B cell (primary cell): ENCODE data around the gene ATP5MC3. TPM values are rescaled to one million over a fixed set of nuclear protein-coding genes. Genes with fewer than 3 reads are reported as not detected.
A peak's percentile ranks its signal among the peaks of the same experiment; 100 is the strongest.

Source experiments
- ATAC-seq: fragments of 200-7000 bp; cut with Tn5 transposase; one replicate; pipeline ENCODE4 v1.10.0; 2021; ENCODE audit warnings: low read depth, mild to moderate bottlenecking, moderate number of reproducible peaks, moderate library complexity
- CTCF ChIA-PET: fragments of 350-600 bp; sonication (Branson Sonifier 250); formaldehyde crosslinking; loops from one replicate; lab custom pipeline; 2021; ENCODE audit warnings: antibody characterized with exemption, inconsistent platforms; lab: Charles Lee
- POLR2A ChIA-PET: fragments of 350-600 bp; sonication (Branson Sonifier 250); formaldehyde crosslinking; loops from one replicate; lab custom pipeline; 2021; ENCODE audit warnings: antibody characterized with exemption; lab: Charles Lee
- DNase-seq: peaks from one replicate; pipeline ENCODE4 v3.0.0; 2013
- H2AFZ ChIP-seq: 2 replicates; pipeline ENCODE4 v1.6.1; 2012; ENCODE audit warnings: mild to moderate bottlenecking, low read depth, low read length; ENCODE audit not compliant: insufficient read depth, poor library complexity, severe bottlenecking
- H3K27ac ChIP-seq, 2 donors: 1 replicate in 1 of 2; 2 replicates in 1 of 2; pipeline ENCODE4 v1.5.1; 2012 to 2013; ENCODE audit warnings: low read length in 2 of 2, mild to moderate bottlenecking in 2 of 2, moderate library complexity in 1 of 2
- H3K27me3 ChIP-seq, 4 experiments: fragments of 200-600 bp in 1 of 4; sonication (generic) in 1 of 4; replicated peaks in 1 of 4; 1 replicate in 2 of 4; 2 replicates in 2 of 4; pipeline versions ENCODE4 v1.6.1 to v1.7.0; 2013 to 2016; ENCODE audit warnings: low read length in 3 of 4, mild to moderate bottlenecking in 2 of 4, mixed read lengths in 1 of 4, moderate library complexity in 1 of 4; ENCODE audit not compliant: insufficient read depth in 4 of 4, control insufficient read depth in 3 of 4; ENCODE audit errors: control extremely low read depth in 1 of 4
- H3K36me3 ChIP-seq, 2 experiments: replicated peaks in 1 of 2; 1 replicate in 1 of 2; 2 replicates in 1 of 2; pipeline versions ENCODE4 v1.6.1 to v1.7.1; 2013; ENCODE audit warnings: low read length in 1 of 2; ENCODE audit not compliant: insufficient read depth in 2 of 2, control insufficient read depth in 1 of 2; ENCODE audit errors: control extremely low read depth in 1 of 2, extremely low read depth in 1 of 2
- H3K4me1 ChIP-seq, 2 donors: fragments of 200-600 bp in 1 of 2; sonication (generic) in 1 of 2; 1 replicate in 1 of 2; 2 replicates in 1 of 2; pipeline versions ENCODE4 v1.5.1 to v1.6.1; 2013 to 2017; ENCODE audit warnings: low read length in 2 of 2; ENCODE audit not compliant: control insufficient read depth in 2 of 2, insufficient read depth in 2 of 2
- H3K4me2 ChIP-seq: replicated peaks from 2 replicates; pipeline ENCODE3; 2012; ENCODE audit warnings: mild to moderate bottlenecking, low read depth, low read length; ENCODE audit not compliant: poor library complexity, severe bottlenecking
- H3K4me3 ChIP-seq, 5 experiments: fragments of 200-600 bp in 1 of 5; sonication (generic) in 1 of 5; 1 replicate in 3 of 5; 2 replicates in 2 of 5; pipeline versions ENCODE4 v1.5.1 to v1.7.0; 2011 to 2016; ENCODE audit warnings: low read length in 4 of 5, mild to moderate bottlenecking in 4 of 5, low read depth in 2 of 5, control low read depth in 1 of 5, moderate library complexity in 1 of 5; ENCODE audit not compliant: insufficient read depth in 1 of 5; ENCODE audit errors: control extremely low read depth in 1 of 5, extremely low read depth in 1 of 5
- H3K79me2 ChIP-seq: fragments of 200-600 bp; sonication (generic); one replicate; pipeline ENCODE4 v1.6.0; 2016; ENCODE audit warnings: low read length; ENCODE audit not compliant: control insufficient read depth, insufficient read depth
- H3K9ac ChIP-seq: fragments of 200-600 bp; sonication (generic); 2 replicates; pipeline ENCODE4 v1.6.1; 2017; ENCODE audit warnings: mild to moderate bottlenecking, low read length, moderate library complexity
- H3K9me3 ChIP-seq, 3 donors: one replicate each; pipeline versions ENCODE4 v1.6.1 to v1.7.1; 2013; ENCODE audit warnings: low read length in 2 of 3; ENCODE audit not compliant: control insufficient read depth in 2 of 3, insufficient read depth in 1 of 3; ENCODE audit errors: control extremely low read depth in 1 of 3
- H4K20me1 ChIP-seq: 2 replicates; pipeline ENCODE4 v1.6.0; 2012; ENCODE audit warnings: mild to moderate bottlenecking, low read length; ENCODE audit not compliant: insufficient read depth, control insufficient read depth, poor library complexity, severe bottlenecking
- H3K27ac Mint-ChIP-seq: one replicate; pipeline ENCODE4 v1.8.0; 2021; ENCODE audit warnings: mixed read lengths
- H3K27me3 Mint-ChIP-seq: one replicate; pipeline ENCODE4 v1.8.0; 2021; ENCODE audit warnings: mixed read lengths
- H3K4me1 Mint-ChIP-seq: one replicate; pipeline ENCODE4 v1.8.0; 2021; ENCODE audit warnings: mixed read lengths
- H3K4me3 Mint-ChIP-seq: one replicate; pipeline ENCODE4 v1.8.0; 2021; ENCODE audit warnings: mixed read lengths
- H3K9me3 Mint-ChIP-seq: one replicate; pipeline ENCODE4 v1.8.0; 2022; ENCODE audit warnings: mixed read lengths; ENCODE audit not compliant: insufficient read depth
- CTCF ChIP-seq: fragments of 200-600 bp; IDR thresholded peaks from one replicate; pipeline ENCODE4 v1.8.0; 2022; ENCODE audit warnings: antibody characterized with exemption, mild to moderate bottlenecking
- EZH2 ChIP-seq: IDR thresholded peaks from 2 replicates; pipeline ENCODE4 v1.6.1; 2012; ENCODE audit warnings: borderline replicate concordance, low read depth, mild to moderate bottlenecking, moderate library complexity, low read length; ENCODE audit not compliant: insufficient read depth, poor library complexity, severe bottlenecking
- WGBS: methylation state at CpG from one replicate; pipeline ENCODE4 v1.1.5; 2013; ENCODE audit warnings: missing lambda C conversion rate; ENCODE audit not compliant: insufficient coverage; 5-methylcytosine and 5-hydroxymethylcytosine counted together
- intact Hi-C: fragments of 100-400 bp; cut with micrococcal nuclease; formaldehyde crosslinking; loops from one replicate; pipeline ENCODE4 v1.10.0; 2022
- polyA plus RNA-seq: library from polyadenylated mRNA; depleted of rRNA; stranded (reverse); fragments of >200 nt; gene quantifications from 2 replicates; pipeline ENCODE4 v1.2.3, GENCODE V29; 2012
- total RNA-seq, 2 donors: library from RNA; stranded (reverse); fragments of 120-200 nt in 1 of 2; gene quantifications; 1 replicate in 1 of 2; 2 replicates in 1 of 2; pipeline versions ENCODE4 v1.2.3 to v1.2.4, GENCODE V29; 2013 to 2022

The ATP5MC3 gene
- total and polyA plus RNA-seq, 2 donors (not counting 1 experiment from before 2014, with no cell fraction given) = 68.5 to 94.1 TPM

GRCh38 chr2:175188761-175189160 is 7.3 kb upstream of the ATP5MC3 start:
- WGBS = no CpG with 5 or more reads among the region's 1 CpG

GRCh38 chr2:175187378-175187777 is 5.9 kb upstream of the ATP5MC3 start:
- DNase-seq = no peak
- ATAC-seq = no peak
- intact Hi-C loops = no loop called here
- Mint-ChIP-seq H3K27ac (no peak overlapping the region), H3K4me1 (no peaks in the 10 kb centered on the region), H3K9me3 (no peaks in the 10 kb centered on the region), H3K27me3 (peaks cover 20% of the 10 kb centered on the region), H3K4me3 (no peak overlapping the region)
- Histone ChIP-seq H3K4me3 (no peak overlapping the region), H4K20me1 (no peaks in the 10 kb centered on the region), H3K4me2 (no peak overlapping the region), H3K79me2 (peaks cover 7% of the 10 kb centered on the region), H2AFZ (no peak overlapping the region), H3K27me3 (no peaks in the 10 kb centered on the region), H3K36me3 (no peaks in the 10 kb centered on the region), H3K4me1 (no peaks in the 10 kb centered on the region), H3K27ac (no peak overlapping the region), H3K9me3 (no peaks in the 10 kb centered on the region), H3K9ac (no peak overlapping the region)
- ChIA-PET POLR2A (no interaction called here), CTCF (interaction anchor here (0.6 to 1.3 kb wide), 2 partner anchors 77 to 81 kb away, joined by 3 to 4 read pairs; no protein-coding TSS in a partner anchor)
- TF ChIP-seq EZH2 (no peak), CTCF (peak; percentile 21)
- 88% methylated on average over 1 of the region's 1 CpG for WGBS

More at GRCh38 chr2:175188761-175189160, 7.3 kb upstream of the ATP5MC3 start:
- H3K4me3 ChIP-seq = no peak overlapping the region
- Mint-ChIP-seq H3K9me3 (peaks cover 3% of the 10 kb centered on the region), H3K27me3 (peaks cover 26% of the 10 kb centered on the region), H3K27ac (no peak overlapping the region), H3K4me3 (no peak overlapping the region), H3K4me1 (no peaks in the 10 kb centered on the region)
- no peak overlapping the region for H3K27ac ChIP-seq
- no peaks in the 10 kb centered on the region for H3K9me3 ChIP-seq
- H3K9ac ChIP-seq = no peak overlapping the region
- no peaks in the 10 kb centered on the region for H3K79me2 ChIP-seq
- CTCF ChIA-PET = no interaction called here
- intact Hi-C loops = no loop called here
- DNase-seq (no peak), ATAC-seq (no peak)
- no peak overlapping the region for H3K4me2 ChIP-seq
- no peaks in the 10 kb centered on the region for H3K36me3 ChIP-seq
- TF ChIP-seq EZH2 (no peak), CTCF (no peak)
- H3K27me3 ChIP-seq = no peaks in the 10 kb centered on the region
- POLR2A ChIA-PET = no interaction called here
- no peak overlapping the region for H2AFZ ChIP-seq
- no peaks in the 10 kb centered on the region for H4K20me1 ChIP-seq
- no peaks in the 10 kb centered on the region for H3K4me1 ChIP-seq
